ENCODE data around the gene SRGAP1. TPM values are rescaled to one million over a fixed set of nuclear protein-coding genes. Genes with fewer than 3 reads are reported as not detected.

The SRGAP1 gene
- total RNA-seq, 1 donor from 2014 or later: 14.8 TPM

DNA sequence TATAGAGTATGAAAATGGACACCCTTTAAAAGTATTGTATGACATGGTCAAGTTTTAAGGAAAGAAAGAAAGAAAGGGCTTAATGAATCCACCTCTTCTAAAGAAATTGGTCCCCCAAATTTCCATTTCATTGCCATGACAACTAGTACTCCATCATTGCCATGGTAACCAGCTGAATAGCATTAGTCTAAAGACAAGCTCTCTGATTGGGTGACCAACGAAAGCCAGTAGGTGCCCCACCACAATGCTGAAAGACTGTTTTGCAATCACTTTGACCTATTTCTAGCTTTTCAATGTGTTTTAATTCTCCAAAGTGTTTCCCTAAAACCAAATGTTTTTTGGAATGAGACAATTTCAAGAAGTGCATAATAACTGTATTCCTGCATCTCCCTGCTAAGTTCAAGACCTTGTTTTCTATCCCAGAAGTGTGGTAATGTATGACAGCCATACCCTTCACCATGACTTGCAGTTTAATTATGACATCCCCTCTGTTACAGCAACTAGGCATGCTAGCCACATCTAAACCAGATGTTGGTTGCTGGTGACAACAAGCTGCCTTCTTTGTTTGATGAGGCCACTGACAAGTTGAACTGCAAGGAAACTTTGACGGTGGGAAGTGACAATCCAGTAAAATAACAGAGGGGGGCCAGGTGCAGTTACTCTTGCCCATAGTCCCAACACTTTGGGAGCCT, 330.9 kb downstream of the SRGAP1 start:
- Mint-ChIP-seq H3K4me3 (no peak overlapping the region), H3K27me3 (ENCODE audit: low read depth) (no peaks in the 10 kb centered on the region), H3K9me3 (no peaks in the 10 kb centered on the region), H3K27ac (ENCODE audit: unreplicated experiment) (no peak overlapping the region), H3K4me1 (peaks cover 11% of the 10 kb centered on the region), H3K36me3 (ENCODE audit: low read depth) (no peaks in the 10 kb centered on the region)
- TF ChIP-seq, protein P1, sequence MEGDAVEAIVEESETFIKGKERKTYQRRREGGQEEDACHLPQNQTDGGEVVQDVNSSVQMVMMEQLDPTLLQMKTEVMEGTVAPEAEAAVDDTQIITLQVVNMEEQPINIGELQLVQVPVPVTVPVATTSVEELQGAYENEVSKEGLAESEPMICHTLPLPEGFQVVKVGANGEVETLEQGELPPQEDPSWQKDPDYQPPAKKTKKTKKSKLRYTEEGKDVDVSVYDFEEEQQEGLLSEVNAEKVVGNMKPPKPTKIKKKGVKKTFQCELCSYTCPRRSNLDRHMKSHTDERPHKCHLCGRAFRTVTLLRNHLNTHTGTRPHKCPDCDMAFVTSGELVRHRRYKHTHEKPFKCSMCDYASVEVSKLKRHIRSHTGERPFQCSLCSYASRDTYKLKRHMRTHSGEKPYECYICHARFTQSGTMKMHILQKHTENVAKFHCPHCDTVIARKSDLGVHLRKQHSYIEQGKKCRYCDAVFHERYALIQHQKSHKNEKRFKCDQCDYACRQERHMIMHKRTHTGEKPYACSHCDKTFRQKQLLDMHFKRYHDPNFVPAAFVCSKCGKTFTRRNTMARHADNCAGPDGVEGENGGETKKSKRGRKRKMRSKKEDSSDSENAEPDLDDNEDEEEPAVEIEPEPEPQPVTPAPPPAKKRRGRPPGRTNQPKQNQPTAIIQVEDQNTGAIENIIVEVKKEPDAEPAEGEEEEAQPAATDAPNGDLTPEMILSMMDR (conservative IDR thresholded peaks at IDR 0.05): no peak
- DNase-seq (ENCODE audit: low read depth, low spot score): no peak

DNA sequence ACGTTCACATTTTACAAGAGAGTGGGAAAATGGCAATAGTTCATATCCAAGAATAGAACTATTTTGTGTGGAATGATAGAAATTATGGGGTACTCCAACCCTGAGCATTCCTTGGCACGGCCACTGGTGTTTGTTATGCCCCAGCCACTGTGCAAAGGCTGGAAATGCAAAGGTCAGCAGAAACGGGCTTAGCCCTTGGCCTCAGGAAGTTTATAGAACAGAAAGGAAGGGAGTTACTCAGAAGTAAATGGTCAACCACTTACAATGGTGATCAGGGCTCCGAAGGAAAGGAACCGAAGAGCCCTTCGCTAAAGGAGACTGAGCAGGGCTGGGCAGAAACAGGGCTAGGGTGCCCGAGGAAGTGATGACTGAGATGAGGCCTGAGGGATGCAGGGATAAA, 332.5 kb downstream of the SRGAP1 start:
- Mint-ChIP-seq H3K4me3 (no peak overlapping the region), H3K36me3 (ENCODE audit: low read depth) (no peaks in the 10 kb centered on the region), H3K9me3 (no peaks in the 10 kb centered on the region), H3K4me1 (peaks cover 11% of the 10 kb centered on the region), H3K27me3 (ENCODE audit: low read depth) (no peaks in the 10 kb centered on the region), H3K27ac (ENCODE audit: unreplicated experiment) (no peak overlapping the region)
- no peak for DNase-seq (ENCODE audit: low read depth, low spot score)
- TF ChIP-seq, protein P1 (conservative IDR thresholded peaks at IDR 0.05): no peak

DNA sequence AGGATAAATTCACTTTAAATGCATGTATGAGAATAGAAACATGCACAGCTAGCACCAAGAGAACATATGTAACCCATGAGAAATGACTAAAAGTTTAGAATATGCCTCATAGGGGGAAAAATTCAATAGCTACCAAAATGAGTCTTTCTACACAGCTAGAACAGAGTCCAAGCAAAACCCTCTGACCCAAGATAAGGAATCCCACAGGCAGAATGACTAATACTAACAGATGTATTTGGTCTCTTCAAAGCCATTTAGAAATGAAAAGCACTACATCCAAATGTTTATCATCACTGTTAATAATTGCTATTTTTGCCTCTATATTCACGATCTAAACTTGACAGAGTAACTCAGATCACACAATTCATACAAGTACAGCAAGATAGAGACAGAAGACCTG, 333.6 kb downstream of the SRGAP1 start:
- no peak overlapping the region for H3K27ac Mint-ChIP-seq (ENCODE audit: unreplicated experiment)
- H3K4me3 Mint-ChIP-seq: no peak overlapping the region
- no peaks in the 10 kb centered on the region for H3K27me3 Mint-ChIP-seq (ENCODE audit: low read depth)
- no peak for DNase-seq (ENCODE audit: low read depth, low spot score)
- H3K9me3 Mint-ChIP-seq: no peaks in the 10 kb centered on the region
- TF ChIP-seq, protein P1 (conservative IDR thresholded peaks at IDR 0.05): no peak
- H3K36me3 Mint-ChIP-seq (ENCODE audit: low read depth): no peaks in the 10 kb centered on the region
- peaks cover 11% of the 10 kb centered on the region for H3K4me1 Mint-ChIP-seq

DNA sequence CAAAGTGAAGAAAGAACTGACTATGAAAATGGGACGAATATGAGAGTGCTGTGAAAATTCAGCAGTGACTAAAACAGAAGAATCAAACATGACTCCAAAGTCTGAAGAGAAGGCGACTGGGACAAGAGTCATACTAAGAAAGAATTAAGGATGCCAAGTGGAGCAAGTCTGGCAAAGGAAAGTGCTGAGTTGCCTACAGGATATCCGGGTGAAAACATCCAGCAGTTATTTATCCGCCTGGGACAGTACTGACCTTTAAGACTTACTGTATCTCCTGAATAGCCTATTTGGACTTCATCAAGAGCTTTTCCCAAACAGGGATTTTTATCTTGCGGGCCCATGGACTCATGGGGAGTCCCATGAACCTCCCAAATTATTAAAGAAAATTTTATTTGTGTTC, 336.5 kb downstream of the SRGAP1 start:
- no peaks in the 10 kb centered on the region for H3K27me3 Mint-ChIP-seq (ENCODE audit: low read depth)
- no peak for DNase-seq (ENCODE audit: low read depth, low spot score)
- no peaks in the 10 kb centered on the region for H3K9me3 Mint-ChIP-seq
- H3K36me3 Mint-ChIP-seq (ENCODE audit: low read depth): no peaks in the 10 kb centered on the region
- no peak overlapping the region for H3K4me3 Mint-ChIP-seq
- TF ChIP-seq, protein P1 (conservative IDR thresholded peaks at IDR 0.05): no peak
- no peaks in the 10 kb centered on the region for H3K4me1 Mint-ChIP-seq
- H3K27ac Mint-ChIP-seq (ENCODE audit: unreplicated experiment): no peak overlapping the region

DNA sequence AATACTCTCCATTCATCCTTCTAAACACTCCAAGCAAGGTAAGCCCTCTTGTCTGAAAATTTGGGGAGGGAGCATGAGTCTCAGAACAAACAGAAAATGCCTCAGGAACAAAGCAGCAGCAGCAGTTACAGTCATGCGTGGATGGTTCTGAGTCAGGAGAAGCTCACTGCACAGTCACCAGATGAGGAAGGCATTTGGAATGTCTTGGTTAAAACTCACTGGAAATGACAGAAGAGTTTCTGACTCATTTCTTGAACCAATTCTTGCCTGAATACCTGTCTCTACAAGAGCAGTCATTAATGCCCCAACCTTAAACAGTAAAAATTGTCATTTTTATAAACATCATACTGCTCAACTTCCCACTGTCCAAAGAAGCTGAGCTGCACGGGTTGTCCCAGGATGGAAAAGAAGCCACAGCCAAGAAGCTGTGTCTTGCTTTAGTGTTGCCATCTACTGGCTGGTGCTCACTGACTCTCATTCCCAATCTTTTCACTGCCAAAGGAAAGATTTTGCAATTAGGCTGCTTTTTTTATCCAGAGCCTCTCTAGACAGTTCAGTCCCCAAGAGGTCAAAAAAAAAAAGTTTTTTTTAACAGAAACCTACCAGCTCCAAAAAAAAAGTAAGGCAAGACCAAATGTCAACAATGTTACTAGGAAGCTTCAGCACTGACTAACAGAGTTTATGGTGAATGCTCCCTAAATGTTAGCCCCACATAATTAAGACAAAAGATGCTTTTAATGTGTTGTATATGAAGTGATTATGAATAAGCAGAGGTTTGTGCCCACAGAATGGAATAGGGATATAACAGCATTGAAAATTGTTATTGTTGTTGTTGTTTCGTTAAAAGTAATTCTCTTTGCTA, 337.2 kb downstream of the SRGAP1 start:
- Mint-ChIP-seq H3K4me1 (no peaks in the 10 kb centered on the region), H3K4me3 (no peak overlapping the region), H3K9me3 (no peaks in the 10 kb centered on the region), H3K27ac (ENCODE audit: unreplicated experiment) (no peak overlapping the region), H3K36me3 (ENCODE audit: low read depth) (no peaks in the 10 kb centered on the region), H3K27me3 (ENCODE audit: low read depth) (no peaks in the 10 kb centered on the region)
- peak; percentile 8 for DNase-seq (ENCODE audit: low read depth, low spot score)
- TF ChIP-seq, protein P1 (conservative IDR thresholded peaks at IDR 0.05): peak; percentile 66
